ENCODE measurements around the gene DHDH. TPM values are rescaled to one million over a fixed set of nuclear protein-coding genes. Genes with fewer than 3 reads are reported as not detected.
"Not testable (repeated sequence)": the region's sequence is repeated elsewhere in the genome, so short reads cannot be mapped to it uniquely, and the experiment has no call there.

The DHDH gene
- total RNA-seq, 1 experiment from 2014 or later: 3.3 TPM

DNA sequence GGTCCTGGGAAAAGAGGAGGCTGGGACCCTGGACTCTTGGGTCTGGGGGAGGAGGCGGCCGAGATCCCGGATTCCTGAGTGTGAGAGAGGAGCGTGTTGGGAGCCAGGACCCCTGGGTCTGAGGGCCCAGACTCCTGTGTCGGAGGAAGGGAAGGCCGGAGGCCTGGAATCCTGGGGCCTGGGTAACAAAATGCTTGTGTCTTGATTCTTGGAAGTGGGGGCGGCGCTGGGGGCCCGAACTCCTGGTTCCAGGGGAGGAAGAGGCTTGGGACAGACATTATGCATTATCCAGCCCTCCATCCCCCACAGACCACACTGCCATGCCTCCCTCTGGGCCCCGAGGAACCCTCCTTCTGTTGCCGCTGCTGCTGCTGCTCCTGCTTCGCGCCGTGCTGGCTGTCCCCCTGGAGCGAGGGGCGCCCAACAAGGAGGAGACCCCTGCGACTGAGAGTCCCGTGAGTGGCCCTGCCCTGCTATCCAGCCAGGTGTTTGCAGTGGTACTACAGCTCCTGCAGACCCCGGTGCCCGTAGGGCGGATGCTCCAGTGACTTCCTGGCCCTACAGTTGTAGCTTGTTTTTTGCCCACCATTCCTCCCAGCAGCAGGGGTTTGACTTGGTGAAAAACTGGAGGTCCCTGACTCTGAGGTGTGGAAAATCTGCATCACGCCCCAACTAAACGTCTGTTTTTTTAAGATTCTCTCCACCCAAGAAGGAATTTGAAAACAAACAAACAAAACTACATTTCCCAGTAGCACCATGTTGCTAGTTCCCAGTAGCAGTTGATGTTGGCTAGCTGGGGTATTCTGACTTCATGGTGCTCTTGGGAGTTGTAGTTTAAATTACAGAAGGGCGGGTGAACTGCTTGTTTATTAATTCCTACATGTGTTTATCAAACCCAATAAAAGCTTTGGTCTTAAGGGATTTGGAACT lies 32.8 kb upstream of the DHDH start:
- Mint-ChIP-seq H3K4me3 (ENCODE audit: unreplicated experiment) (peak overlapping the region; percentile 92), H3K36me3 (ENCODE audit: insufficient read depth, unreplicated experiment) (peaks cover 41% of the 10 kb centered on the region), H3K9me3 (ENCODE audit: unreplicated experiment) (no peaks in the 10 kb centered on the region), H3K27ac (ENCODE audit: unreplicated experiment) (peak overlapping the region; percentile 89), H3K27me3 (ENCODE audit: insufficient read depth, unreplicated experiment) (no peaks in the 10 kb centered on the region), H3K4me1 (ENCODE audit: low read depth, unreplicated experiment) (peaks cover 13% of the 10 kb centered on the region)
- CTCF ChIA-PET: interaction anchor here (0.7 to 1.9 kb wide), 9 partner anchors 32 to 197 kb away, joined by 4 to 12 read pairs (median 6); partner anchors contain the start of gene DHDH
- TSS peak; percentile 86 for BruUV-seq (replicated peaks)
- Histone ChIP-seq H3K36me3 (ENCODE audit: control insufficient read depth, insufficient read depth, low read length) (0 out of 2 replicates have a peak, but pooled peaks cover 2% of the 10 kb centered on the region), H3K4me3 (ENCODE audit: low read depth, low read length) (peak overlapping the region; percentile 76), H3K27me3 (replicated peaks; ENCODE audit: control insufficient read depth, insufficient read depth, low read length) (no peaks in the 10 kb centered on the region), H3K9me3 (no peaks in the 10 kb centered on the region), H3K4me1 (0 out of 2 replicates have a peak, but pooled peaks cover 13% of the 10 kb centered on the region)
- no peak for DNase-seq
- POLR2A ChIA-PET: interaction anchor here (0.6 to 1.6 kb wide), 14 partner anchors 22 to 96 kb away, joined by 3 to 16 read pairs (median 4); partner anchors contain the start of genes BAX, DHDH, GYS1 and PPP1R15A
- intact Hi-C loops (cut with micrococcal nuclease; ENCODE audit: unreplicated experiment): loop anchor here (1.0 to 2.0 kb wide), 4 partner anchors 27 to 63 kb away; partner anchors contain the start of genes BAX and DHDH
- no peak for TF ChIP-seq CTCF (IDR thresholded peaks at IDR 0.05; ENCODE audit: insufficient read depth in 1 of 2, low read depth in 1 of 2, low read length in 1 of 2, severe bottlenecking in 1 of 2, unreplicated experiment in 1 of 2)

GRCh38 chr19:48902291-48902690 lies 31.2 kb upstream of the DHDH start:
- H3K36me3 Mint-ChIP-seq (ENCODE audit: insufficient read depth, unreplicated experiment): peaks cover 48% of the 10 kb centered on the region
- BruUV-seq (replicated peaks); H3K4me3 ChIP-seq (ENCODE audit: low read depth, low read length); intact Hi-C loops (cut with micrococcal nuclease; ENCODE audit: unreplicated experiment); H3K27ac Mint-ChIP-seq (ENCODE audit: unreplicated experiment); DNase-seq; H3K9me3 ChIP-seq; H3K27me3 Mint-ChIP-seq (ENCODE audit: insufficient read depth, unreplicated experiment); H3K27me3 ChIP-seq (replicated peaks; ENCODE audit: control insufficient read depth, insufficient read depth, low read length); CTCF ChIA-PET; H3K4me3 Mint-ChIP-seq (ENCODE audit: unreplicated experiment); H3K9me3 Mint-ChIP-seq (ENCODE audit: unreplicated experiment); H3K36me3 ChIP-seq (ENCODE audit: control insufficient read depth, insufficient read depth, low read length); POLR2A ChIA-PET; H3K4me1 Mint-ChIP-seq (ENCODE audit: low read depth, unreplicated experiment): not testable (repeated sequence)
- H3K4me1 ChIP-seq: peaks cover 14% of the 10 kb centered on the region

DNA sequence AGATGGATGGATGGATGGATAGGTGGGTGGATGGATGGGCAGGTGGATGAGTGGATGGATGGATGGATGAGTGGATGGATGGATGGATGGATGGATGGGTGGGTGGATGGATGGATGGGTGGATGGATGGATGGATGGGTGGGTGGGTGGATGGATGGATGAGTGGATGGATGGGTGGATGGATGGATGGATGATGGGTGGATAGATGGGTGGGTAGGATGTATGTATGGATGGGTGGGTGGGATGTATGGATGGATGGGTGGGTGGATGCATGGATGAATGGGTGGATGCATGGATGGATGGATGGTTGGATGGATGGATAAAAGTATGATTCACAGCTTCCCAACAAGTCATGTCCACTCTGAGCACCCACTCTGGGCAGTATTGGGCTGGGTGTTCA lies 29.7 kb upstream of the DHDH start:
- H3K4me3 ChIP-seq (ENCODE audit: low read depth, low read length); intact Hi-C loops (cut with micrococcal nuclease; ENCODE audit: unreplicated experiment); H3K9me3 ChIP-seq; POLR2A ChIA-PET; H3K27ac Mint-ChIP-seq (ENCODE audit: unreplicated experiment); H3K27me3 ChIP-seq (replicated peaks; ENCODE audit: control insufficient read depth, insufficient read depth, low read length); H3K27me3 Mint-ChIP-seq (ENCODE audit: insufficient read depth, unreplicated experiment); DNase-seq; H3K9me3 Mint-ChIP-seq (ENCODE audit: unreplicated experiment); H3K36me3 ChIP-seq (ENCODE audit: control insufficient read depth, insufficient read depth, low read length); H3K4me3 Mint-ChIP-seq (ENCODE audit: unreplicated experiment); BruUV-seq (replicated peaks); CTCF ChIA-PET: not testable (repeated sequence)
- peaks cover 29% of the 10 kb centered on the region for H3K4me1 ChIP-seq
- Mint-ChIP-seq H3K4me1 (ENCODE audit: low read depth, unreplicated experiment) (peaks cover 16% of the 10 kb centered on the region), H3K36me3 (ENCODE audit: insufficient read depth, unreplicated experiment) (peaks cover 57% of the 10 kb centered on the region)

GRCh38 chr19:48905664-48906063 lies 27.8 kb upstream of the DHDH start:
- no peak for TF ChIP-seq CTCF (IDR thresholded peaks at IDR 0.05; ENCODE audit: insufficient read depth in 1 of 2, low read depth in 1 of 2, low read length in 1 of 2, severe bottlenecking in 1 of 2, unreplicated experiment in 1 of 2)
- DNase-seq: no peak
- Mint-ChIP-seq H3K4me3 (ENCODE audit: unreplicated experiment) (no peak overlapping the region), H3K27me3 (ENCODE audit: insufficient read depth, unreplicated experiment) (no peaks in the 10 kb centered on the region), H3K4me1 (ENCODE audit: low read depth, unreplicated experiment) (peaks cover 16% of the 10 kb centered on the region), H3K36me3 (ENCODE audit: insufficient read depth, unreplicated experiment) (peaks cover 54% of the 10 kb centered on the region), H3K27ac (ENCODE audit: unreplicated experiment) (no peak overlapping the region), H3K9me3 (ENCODE audit: unreplicated experiment) (no peaks in the 10 kb centered on the region)
- CTCF ChIA-PET: interaction anchor here (0.5 kb wide), 1 partner anchor 27 kb away, joined by 3 read pairs; no protein-coding TSS in a partner anchor
- peaks cover 24% of the 10 kb centered on the region for H3K4me1 ChIP-seq
- BruUV-seq (replicated peaks): no TSS peak
- H3K9me3 ChIP-seq: no peaks in the 10 kb centered on the region
- intact Hi-C loops (cut with micrococcal nuclease; ENCODE audit: unreplicated experiment): no loop called here
- no peaks in the 10 kb centered on the region for H3K27me3 ChIP-seq (replicated peaks; ENCODE audit: control insufficient read depth, insufficient read depth, low read length)
- peaks cover 2% of the 10 kb centered on the region; the same call in 1 of the 2 replicates for H3K36me3 ChIP-seq (ENCODE audit: control insufficient read depth, insufficient read depth, low read length)
- POLR2A ChIA-PET: no interaction called here
- no peak overlapping the region for H3K4me3 ChIP-seq (ENCODE audit: low read depth, low read length)
